Stimulated activated CD8-positive, alpha-beta memory T cell treated with anti-CD3 and anti-CD28 coated beads, Interleukin-7, amount 100 ng/mL, for 1 hour (primary cell): ENCODE results near the gene THPO.

ENCODE experiments used
- DNase-seq, 2 donors: peaks; one replicate each; pipeline ENCODE4 v3.0.0-alpha.2; 2020; ENCODE audit warnings: low read depth in 2 of 2

Gene THPO

GRCh38 chr3:184333700-184334099 lies 44.3 kb downstream of the THPO start:
- DNase-seq: no peak

GRCh38 chr3:184333190-184333589 lies 44.8 kb downstream of the THPO start:
- DNase-seq: no peak

DNA sequence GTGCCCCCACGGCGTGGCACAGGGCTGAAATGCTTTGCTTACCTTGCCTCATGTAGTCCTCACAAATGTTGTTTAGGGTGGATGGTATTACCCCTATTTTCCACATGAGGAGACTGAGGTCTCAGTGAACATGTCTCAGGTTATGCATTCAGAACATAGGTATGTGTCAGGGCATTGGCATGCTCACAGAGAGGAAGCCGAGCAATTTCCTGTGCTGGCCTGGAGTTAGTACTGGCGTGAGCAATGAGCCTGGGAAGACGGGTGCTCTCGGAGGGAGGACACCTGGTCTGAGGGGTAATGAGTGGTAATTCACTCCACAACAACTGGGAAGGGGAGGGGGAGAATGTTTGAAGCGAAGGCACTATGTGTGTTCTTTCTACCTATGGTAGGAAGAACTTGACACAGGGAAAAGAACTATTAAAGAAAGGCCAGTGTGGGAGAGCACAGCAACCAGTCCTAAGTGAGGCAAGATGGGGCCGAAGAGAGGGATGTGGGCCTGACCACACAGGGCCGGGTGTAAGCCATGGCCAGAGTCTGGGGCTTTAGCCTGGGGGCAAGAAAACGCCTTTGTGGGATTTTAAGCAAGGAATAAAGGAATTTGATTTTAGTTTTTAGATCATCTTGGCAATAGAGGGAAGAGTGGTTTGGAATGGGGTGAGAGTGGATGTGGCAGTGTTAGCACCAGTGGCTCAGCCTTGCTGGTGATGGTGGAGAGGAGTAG lies 45.5 kb downstream of the THPO start:
- DNase-seq: no peak

GRCh38 chr3:184328516-184328915 lies 49.5 kb downstream of the THPO start:
- no peak for DNase-seq

DNA sequence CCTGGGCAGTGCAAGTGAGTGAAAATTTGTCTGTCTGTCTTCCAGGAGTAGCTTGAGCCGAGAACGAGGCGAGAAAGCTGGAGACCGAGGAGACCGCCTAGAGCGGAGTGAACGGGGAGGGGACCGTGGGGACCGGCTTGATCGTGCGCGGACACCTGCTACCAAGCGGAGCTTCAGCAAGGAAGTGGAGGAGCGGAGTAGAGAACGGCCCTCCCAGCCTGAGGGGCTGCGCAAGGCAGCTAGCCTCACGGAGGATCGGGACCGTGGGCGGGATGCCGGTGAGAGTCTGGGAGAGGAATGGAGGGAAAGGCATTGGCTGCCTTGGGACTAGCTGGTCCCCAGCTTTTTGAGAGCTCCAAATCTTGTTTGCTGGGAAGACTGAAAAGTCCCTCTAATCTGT lies 50.8 kb downstream of the THPO start:
- DNase-seq: no peak

- DNase-seq: no peak
Measured at GRCh38 chr3:184325715-184326369, 52.2 kb downstream of the THPO start.

GRCh38 chr3:184325269-184325668 lies 52.7 kb downstream of the THPO start:
- no peak for DNase-seq

DNA sequence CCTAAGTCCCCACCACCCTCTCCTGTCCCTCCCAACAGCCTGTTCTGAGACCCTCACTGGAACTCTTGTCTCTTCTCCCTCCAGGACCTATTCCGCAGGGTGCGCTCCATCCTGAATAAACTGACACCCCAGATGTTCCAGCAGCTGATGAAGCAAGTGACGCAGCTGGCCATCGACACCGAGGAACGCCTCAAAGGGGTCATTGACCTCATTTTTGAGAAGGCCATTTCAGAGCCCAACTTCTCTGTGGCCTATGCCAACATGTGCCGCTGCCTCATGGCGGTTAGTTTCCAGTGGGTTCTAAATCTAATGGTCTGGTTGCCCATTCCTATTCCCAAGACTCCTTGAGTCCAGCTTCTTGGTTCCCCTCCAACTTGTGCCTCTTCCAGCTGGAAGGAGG lies 54.3 kb downstream of the THPO start:
- no peak for DNase-seq

- DNase-seq: no peak
Measured at GRCh38 chr3:184322731-184323487, 55.1 kb downstream of the THPO start.
